ENCODE measurements around the gene NR2F1.

Gene NR2F1

GRCh38 chr5:93642526-93642925 lies 59.5 kb downstream of the NR2F1 start:
- DNase-seq (ENCODE audit: low spot score) = no peak
